Measurements from ENCODE around the gene CMTM4. TPM values are rescaled to one million over a fixed set of nuclear protein-coding genes. Genes with fewer than 3 reads are reported as not detected.

CMTM4 gene
- total RNA-seq, 1 experiment from 2014 or later, result 23.4 TPM

DNA sequence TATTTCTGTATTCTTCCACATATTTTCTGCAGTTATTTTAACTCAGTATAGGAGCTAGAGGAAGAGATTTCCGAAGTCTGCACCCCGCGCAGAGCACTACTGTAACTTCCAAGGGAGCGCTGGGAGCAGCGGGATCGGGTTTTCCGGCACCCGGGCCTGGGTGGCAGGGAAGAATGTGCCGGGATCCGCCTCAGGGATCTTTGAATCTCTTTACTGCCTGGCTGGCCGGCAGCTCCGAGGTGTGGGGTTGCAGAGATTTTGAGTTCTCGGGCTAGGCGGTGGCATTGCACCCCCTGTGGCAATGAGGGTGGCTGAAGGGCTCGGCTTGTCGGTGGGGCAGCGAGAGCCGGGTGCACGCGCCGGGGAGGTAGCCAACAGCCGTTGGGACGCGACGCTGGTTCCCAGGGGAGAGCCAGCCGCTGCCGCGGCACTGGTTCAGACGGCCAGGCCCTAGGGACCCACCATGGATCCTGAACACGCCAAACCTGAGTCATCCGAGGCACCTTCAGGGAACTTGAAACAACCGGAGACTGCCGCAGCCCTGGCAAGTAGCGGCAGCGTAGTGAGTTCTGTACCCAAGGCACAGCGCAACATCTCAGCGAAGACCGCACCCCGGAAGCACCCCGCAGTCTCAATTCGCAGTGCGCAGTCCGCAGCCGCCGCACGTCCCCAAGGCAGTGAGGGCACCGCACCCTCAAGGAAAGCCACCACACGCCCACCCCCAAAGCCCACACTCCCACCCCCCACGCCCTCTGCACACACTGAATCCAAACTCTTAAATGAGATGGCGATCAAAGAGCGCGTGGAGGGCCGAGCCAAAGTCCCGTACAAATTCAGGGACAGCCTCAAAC, 130.3 kb downstream of the CMTM4 start, which contains the start of gene CMTM1:
TSS of gene CMTM1 (plus strand) at position 389 of the 851 bp plus-strand sequence. CDS start at position 464, 75 bp downstream.
- no peak for DNase-seq (ENCODE audit: low spot score)

Other genes with a start within 250 kb of the CMTM4 start
- 12.0 and 15.5 TPM in 2 replicates for gene TK2, start 146.6 kb downstream of the CMTM4 start, total RNA-seq (2014; rRNA removed; shearing (Covaris generic))
- gene CKLF, start 144.2 kb downstream of the CMTM4 start, total RNA-seq (2014; rRNA removed; shearing (Covaris generic)), result 158 and 163 TPM in 2 replicates
- gene CMTM1, start 130.3 kb downstream of the CMTM4 start, total RNA-seq (2014; rRNA removed; shearing (Covaris generic)), result 0.85 and 1.1 TPM in 2 replicates
- gene CMTM2, start 117.3 kb downstream of the CMTM4 start, total RNA-seq (2014; rRNA removed; shearing (Covaris generic)), result not detected in 2 replicates
- 20.0 and 29.8 TPM in 2 replicates for gene CMTM3, start 92.0 kb downstream of the CMTM4 start, total RNA-seq (2014; rRNA removed; shearing (Covaris generic))
- gene DYNC1LI2, start 54.9 kb upstream of the CMTM4 start, total RNA-seq (2014; rRNA removed; shearing (Covaris generic)), result 47.7 and 52.8 TPM in 2 replicates
- 0.27 TPM in 1 of 2 replicates, not detected in the other for gene TERB1, start 104.8 kb upstream of the CMTM4 start, total RNA-seq (2014; rRNA removed; shearing (Covaris generic))
- 132 and 142 TPM in 2 replicates for gene NAE1, start 134.2 kb upstream of the CMTM4 start, total RNA-seq (2014; rRNA removed; shearing (Covaris generic))
- not detected in 2 replicates for gene CA7, start 147.7 kb upstream of the CMTM4 start, total RNA-seq (2014; rRNA removed; shearing (Covaris generic))
- gene PDP2, start 183.8 kb upstream of the CMTM4 start, total RNA-seq (2014; rRNA removed; shearing (Covaris generic)), result 9.8 and 20.3 TPM in 2 replicates
- gene CDH16, start 222.1 kb upstream of the CMTM4 start, total RNA-seq (2014; rRNA removed; shearing (Covaris generic)), result not detected in 2 replicates
- 0.12 TPM in 1 of 2 replicates, not detected in the other for gene RRAD, start 228.8 kb upstream of the CMTM4 start, total RNA-seq (2014; rRNA removed; shearing (Covaris generic))
- gene CIAO2B, start 237.7 kb upstream of the CMTM4 start, total RNA-seq (2014; rRNA removed; shearing (Covaris generic)), result 207 and 213 TPM in 2 replicates
- 13.8 and 15.6 TPM in 2 replicates for gene CES2, start 238.8 kb upstream of the CMTM4 start, total RNA-seq (2014; rRNA removed; shearing (Covaris generic))